Liver (tissue), 3 donors: ENCODE data around the gene PTCD3.

ENCODE experiments used
- EGR1 ChIP-seq, 2 donors: IDR thresholded peaks; 2 replicates each; pipeline ENCODE4 v1.6.1; 2016 to 2018; ENCODE audit warnings: antibody characterized with exemption in 2 of 2, low read depth in 2 of 2
- FOXA1 ChIP-seq: IDR thresholded peaks from 2 replicates; pipeline ENCODE4 v1.6.1; 2016; ENCODE audit warnings: antibody characterized with exemption
- GABPA ChIP-seq, 2 donors: IDR thresholded peaks in 1 of 2; conservative IDR thresholded peaks in 1 of 2; 2 replicates each; pipeline ENCODE4 v1.6.1; 2016; ENCODE audit warnings: antibody characterized with exemption in 2 of 2, mild to moderate bottlenecking in 1 of 2, moderate library complexity in 1 of 2
- HNF4A ChIP-seq, 2 donors: conservative IDR thresholded peaks; 2 replicates each; pipeline ENCODE4 v1.6.1; 2016; ENCODE audit warnings: antibody characterized with exemption in 2 of 2, mild to moderate bottlenecking in 2 of 2
- JUND ChIP-seq, 2 donors: IDR thresholded peaks; 2 replicates each; pipeline ENCODE4 v1.6.1; 2016; ENCODE audit warnings: antibody characterized with exemption in 2 of 2
- RAD21 ChIP-seq, 2 donors: IDR thresholded peaks; 2 replicates each; pipeline ENCODE4 v1.6.1; 2016; ENCODE audit warnings: antibody characterized with exemption in 2 of 2, mild to moderate bottlenecking in 2 of 2
- YY1 ChIP-seq: IDR thresholded peaks from 2 replicates; pipeline ENCODE4 v1.6.1; 2016; ENCODE audit warnings: antibody characterized with exemption, mild to moderate bottlenecking
- TF ChIP-seq, protein P1 (sequence below): fragments of 150-350 bp; IDR thresholded peaks from 2 replicates; pipeline ENCODE4 v1.5.1; 2017; ENCODE audit warnings: improper control_type of control experiment, low read depth, low read length; ENCODE audit not compliant: missing input control
- TF ChIP-seq, protein P2 (sequence below): IDR thresholded peaks from 2 replicates; pipeline ENCODE4 v1.6.1; 2016; ENCODE audit warnings: antibody characterized with exemption, mild to moderate bottlenecking
- TF ChIP-seq, protein P3 (sequence below): IDR thresholded peaks from 2 replicates; pipeline ENCODE4 v1.6.1; 2016; ENCODE audit warnings: antibody characterized with exemption
- TF ChIP-seq, protein P4 (sequence below): IDR thresholded peaks from 2 replicates; pipeline ENCODE4 v1.6.1; 2016; ENCODE audit warnings: antibody characterized with exemption
- donor health status: healthy.
- donor health status: healthy.

DNA sequence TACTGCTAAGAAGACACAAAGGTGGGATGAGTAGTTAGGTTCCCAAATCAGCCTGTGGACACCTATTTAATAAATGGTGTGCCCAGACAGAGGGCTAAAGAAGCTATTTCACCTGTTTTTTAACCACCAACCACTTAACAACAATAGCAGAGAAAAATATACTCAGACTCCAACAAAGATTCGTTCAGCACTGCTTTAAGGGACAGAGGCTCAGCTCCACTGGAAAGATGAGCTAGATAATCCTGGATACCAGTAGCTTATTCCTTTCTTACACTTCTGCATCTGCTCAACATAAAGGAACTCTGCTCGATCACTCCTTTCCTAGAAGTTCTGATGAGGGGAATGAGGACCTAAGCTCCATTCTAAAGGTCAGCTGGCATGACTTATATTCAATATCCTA, 44.5 kb downstream of the PTCD3 start:
- TF ChIP-seq, protein P1, sequence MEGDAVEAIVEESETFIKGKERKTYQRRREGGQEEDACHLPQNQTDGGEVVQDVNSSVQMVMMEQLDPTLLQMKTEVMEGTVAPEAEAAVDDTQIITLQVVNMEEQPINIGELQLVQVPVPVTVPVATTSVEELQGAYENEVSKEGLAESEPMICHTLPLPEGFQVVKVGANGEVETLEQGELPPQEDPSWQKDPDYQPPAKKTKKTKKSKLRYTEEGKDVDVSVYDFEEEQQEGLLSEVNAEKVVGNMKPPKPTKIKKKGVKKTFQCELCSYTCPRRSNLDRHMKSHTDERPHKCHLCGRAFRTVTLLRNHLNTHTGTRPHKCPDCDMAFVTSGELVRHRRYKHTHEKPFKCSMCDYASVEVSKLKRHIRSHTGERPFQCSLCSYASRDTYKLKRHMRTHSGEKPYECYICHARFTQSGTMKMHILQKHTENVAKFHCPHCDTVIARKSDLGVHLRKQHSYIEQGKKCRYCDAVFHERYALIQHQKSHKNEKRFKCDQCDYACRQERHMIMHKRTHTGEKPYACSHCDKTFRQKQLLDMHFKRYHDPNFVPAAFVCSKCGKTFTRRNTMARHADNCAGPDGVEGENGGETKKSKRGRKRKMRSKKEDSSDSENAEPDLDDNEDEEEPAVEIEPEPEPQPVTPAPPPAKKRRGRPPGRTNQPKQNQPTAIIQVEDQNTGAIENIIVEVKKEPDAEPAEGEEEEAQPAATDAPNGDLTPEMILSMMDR = no peak
- TF ChIP-seq EGR1 (IDR thresholded peaks at IDR 0.05; ENCODE audit: low read depth in 2 of 2) (no peak), GABPA (IDR thresholded peaks at IDR 0.05 in 1 of 2, conservative IDR thresholded peaks at IDR 0.05 in 1 of 2) (no peak), JUND (IDR thresholded peaks at IDR 0.05) (no peak), YY1 (no peak), HNF4A (conservative IDR thresholded peaks at IDR 0.05) (no peak), FOXA1 (no peak), RAD21 (IDR thresholded peaks at IDR 0.05) (no peak)
- TF ChIP-seq, protein P2, sequence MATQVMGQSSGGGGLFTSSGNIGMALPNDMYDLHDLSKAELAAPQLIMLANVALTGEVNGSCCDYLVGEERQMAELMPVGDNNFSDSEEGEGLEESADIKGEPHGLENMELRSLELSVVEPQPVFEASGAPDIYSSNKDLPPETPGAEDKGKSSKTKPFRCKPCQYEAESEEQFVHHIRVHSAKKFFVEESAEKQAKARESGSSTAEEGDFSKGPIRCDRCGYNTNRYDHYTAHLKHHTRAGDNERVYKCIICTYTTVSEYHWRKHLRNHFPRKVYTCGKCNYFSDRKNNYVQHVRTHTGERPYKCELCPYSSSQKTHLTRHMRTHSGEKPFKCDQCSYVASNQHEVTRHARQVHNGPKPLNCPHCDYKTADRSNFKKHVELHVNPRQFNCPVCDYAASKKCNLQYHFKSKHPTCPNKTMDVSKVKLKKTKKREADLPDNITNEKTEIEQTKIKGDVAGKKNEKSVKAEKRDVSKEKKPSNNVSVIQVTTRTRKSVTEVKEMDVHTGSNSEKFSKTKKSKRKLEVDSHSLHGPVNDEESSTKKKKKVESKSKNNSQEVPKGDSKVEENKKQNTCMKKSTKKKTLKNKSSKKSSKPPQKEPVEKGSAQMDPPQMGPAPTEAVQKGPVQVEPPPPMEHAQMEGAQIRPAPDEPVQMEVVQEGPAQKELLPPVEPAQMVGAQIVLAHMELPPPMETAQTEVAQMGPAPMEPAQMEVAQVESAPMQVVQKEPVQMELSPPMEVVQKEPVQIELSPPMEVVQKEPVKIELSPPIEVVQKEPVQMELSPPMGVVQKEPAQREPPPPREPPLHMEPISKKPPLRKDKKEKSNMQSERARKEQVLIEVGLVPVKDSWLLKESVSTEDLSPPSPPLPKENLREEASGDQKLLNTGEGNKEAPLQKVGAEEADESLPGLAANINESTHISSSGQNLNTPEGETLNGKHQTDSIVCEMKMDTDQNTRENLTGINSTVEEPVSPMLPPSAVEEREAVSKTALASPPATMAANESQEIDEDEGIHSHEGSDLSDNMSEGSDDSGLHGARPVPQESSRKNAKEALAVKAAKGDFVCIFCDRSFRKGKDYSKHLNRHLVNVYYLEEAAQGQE = no peak
- TF ChIP-seq, protein P3, sequence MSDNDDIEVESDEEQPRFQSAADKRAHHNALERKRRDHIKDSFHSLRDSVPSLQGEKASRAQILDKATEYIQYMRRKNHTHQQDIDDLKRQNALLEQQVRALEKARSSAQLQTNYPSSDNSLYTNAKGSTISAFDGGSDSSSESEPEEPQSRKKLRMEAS = no peak
- TF ChIP-seq, protein P4, sequence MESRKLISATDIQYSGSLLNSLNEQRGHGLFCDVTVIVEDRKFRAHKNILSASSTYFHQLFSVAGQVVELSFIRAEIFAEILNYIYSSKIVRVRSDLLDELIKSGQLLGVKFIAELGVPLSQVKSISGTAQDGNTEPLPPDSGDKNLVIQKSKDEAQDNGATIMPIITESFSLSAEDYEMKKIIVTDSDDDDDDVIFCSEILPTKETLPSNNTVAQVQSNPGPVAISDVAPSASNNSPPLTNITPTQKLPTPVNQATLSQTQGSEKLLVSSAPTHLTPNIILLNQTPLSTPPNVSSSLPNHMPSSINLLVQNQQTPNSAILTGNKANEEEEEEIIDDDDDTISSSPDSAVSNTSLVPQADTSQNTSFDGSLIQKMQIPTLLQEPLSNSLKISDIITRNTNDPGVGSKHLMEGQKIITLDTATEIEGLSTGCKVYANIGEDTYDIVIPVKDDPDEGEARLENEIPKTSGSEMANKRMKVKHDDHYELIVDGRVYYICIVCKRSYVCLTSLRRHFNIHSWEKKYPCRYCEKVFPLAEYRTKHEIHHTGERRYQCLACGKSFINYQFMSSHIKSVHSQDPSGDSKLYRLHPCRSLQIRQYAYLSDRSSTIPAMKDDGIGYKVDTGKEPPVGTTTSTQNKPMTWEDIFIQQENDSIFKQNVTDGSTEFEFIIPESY = no peak
